ENCODE data around the gene PPP6R2. TPM values are rescaled to one million over a fixed set of nuclear protein-coding genes. Genes with fewer than 3 reads are reported as not detected.

PPP6R2 gene
- total RNA-seq, 1 experiment from 2014 or later: 61.3 TPM

DNA sequence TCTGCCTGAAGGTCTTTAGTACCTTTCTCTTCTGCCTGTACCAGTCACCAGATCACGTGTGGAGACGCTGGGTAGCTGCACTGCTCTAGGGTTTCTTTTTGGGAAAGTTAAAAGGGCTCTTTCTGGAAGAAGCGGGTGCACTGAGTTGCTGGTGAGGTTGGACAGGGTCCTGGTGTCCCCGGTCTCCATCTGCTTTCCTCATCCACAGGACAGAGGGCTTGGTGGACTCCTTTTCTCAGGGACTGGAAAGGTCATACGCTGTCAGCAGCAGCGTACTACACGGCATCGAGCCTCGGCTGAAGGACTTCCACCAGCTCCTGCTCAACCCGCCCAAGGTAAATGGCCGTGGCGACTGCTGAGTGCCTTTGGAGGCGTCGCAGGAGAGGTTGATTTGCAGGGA lies 78.9 kb downstream of the PPP6R2 start (continued):
- TF ChIP-seq, protein P1, sequence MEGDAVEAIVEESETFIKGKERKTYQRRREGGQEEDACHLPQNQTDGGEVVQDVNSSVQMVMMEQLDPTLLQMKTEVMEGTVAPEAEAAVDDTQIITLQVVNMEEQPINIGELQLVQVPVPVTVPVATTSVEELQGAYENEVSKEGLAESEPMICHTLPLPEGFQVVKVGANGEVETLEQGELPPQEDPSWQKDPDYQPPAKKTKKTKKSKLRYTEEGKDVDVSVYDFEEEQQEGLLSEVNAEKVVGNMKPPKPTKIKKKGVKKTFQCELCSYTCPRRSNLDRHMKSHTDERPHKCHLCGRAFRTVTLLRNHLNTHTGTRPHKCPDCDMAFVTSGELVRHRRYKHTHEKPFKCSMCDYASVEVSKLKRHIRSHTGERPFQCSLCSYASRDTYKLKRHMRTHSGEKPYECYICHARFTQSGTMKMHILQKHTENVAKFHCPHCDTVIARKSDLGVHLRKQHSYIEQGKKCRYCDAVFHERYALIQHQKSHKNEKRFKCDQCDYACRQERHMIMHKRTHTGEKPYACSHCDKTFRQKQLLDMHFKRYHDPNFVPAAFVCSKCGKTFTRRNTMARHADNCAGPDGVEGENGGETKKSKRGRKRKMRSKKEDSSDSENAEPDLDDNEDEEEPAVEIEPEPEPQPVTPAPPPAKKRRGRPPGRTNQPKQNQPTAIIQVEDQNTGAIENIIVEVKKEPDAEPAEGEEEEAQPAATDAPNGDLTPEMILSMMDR (IDR thresholded peaks at IDR 0.05 in 2 of 3, conservative IDR thresholded peaks at IDR 0.05 in 1 of 3; ENCODE audit: borderline replicate concordance in 1 of 3, insufficient read depth in 1 of 3, low read depth in 2 of 3, low read length in 2 of 3): no peak
- TF ChIP-seq EZH2phosphoT487 (IDR thresholded peaks at IDR 0.05; ENCODE audit: borderline replicate concordance): no peak

DNA sequence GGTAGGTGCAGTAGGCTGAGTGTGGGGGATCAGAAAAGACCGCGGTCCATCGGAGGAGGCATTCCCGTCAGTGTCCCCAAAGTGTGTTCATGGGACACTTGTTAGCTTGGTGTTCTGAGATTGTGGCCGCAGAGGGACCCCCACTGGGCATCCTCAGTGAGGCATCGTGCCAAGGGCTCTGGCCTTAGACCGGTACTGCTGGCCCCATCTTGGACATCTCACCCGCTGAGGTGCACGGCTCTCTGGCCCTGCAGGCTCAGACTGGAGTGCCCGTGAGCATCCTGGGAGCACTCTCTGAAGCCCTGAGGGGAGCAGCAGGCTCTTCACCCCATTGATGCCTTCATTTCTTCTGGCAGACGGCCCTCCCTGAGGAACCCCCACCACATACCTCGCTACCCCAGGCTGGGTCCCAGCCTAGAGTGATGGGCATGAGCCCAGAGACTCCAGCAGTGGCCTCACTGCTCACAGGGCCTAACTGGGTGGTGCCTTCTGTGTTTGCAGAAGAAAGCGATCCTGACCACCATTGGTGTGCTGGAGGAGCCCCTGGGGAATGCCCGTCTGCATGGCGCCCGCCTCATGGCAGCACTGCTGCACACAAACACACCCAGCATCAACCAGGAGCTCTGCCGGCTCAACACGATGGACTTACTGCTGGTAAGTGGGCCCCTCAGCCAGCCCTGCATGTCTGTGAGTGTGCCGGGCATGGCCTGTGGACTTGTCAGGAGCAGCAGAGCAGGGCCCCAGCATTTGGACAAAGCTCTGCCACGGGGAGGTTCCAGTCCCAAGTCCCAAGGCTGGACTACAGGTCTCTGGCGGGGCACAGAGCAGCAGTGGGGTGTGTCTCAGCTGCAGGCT lies 80.1 kb downstream of the PPP6R2 start:
- H3K36me3 ChIP-seq (ENCODE audit: control insufficient read depth in 1 of 2, insufficient read depth in 2 of 2, low read length in 2 of 2): peaks cover 28 to 36% of the 10 kb centered on the region in 2 experiments
- ChIA-PET POLR2A (no interaction called here), CTCF (no interaction called here), RAD21 (ENCODE audit: low non-redundant PET in 1 of 2, low total read pairs in 2 of 2, uncharacterized antibody in 2 of 2, unreplicated experiment in 2 of 2) (no interaction called here)
- no peaks in the 10 kb centered on the region for H3K9me2 ChIP-seq (ENCODE audit: insufficient read depth)
- H3K9me3 ChIP-seq (ENCODE audit: control insufficient read depth in 1 of 2, insufficient read depth in 1 of 2, low read depth in 1 of 2, low read length in 2 of 2): no peaks in the 10 kb centered on the region
- no peaks in the 10 kb centered on the region for H4K20me1 ChIP-seq (ENCODE audit: insufficient read depth)
- DNase-seq (ENCODE audit: low read depth, low spot score): no peak
- H3K9ac ChIP-seq (ENCODE audit: low read length): no peak overlapping the region
- H3K79me2 ChIP-seq (ENCODE audit: insufficient read depth, low read length): no peaks in the 10 kb centered on the region
- no peaks in the 10 kb centered on the region for H3K4me1 ChIP-seq (ENCODE audit: control insufficient read depth in 1 of 2, insufficient read depth in 2 of 2, low read length in 2 of 2)
- no peak overlapping the region for H3K4me3 ChIP-seq (replicated peaks in 1 of 2; ENCODE audit: low read depth in 1 of 2, low read length in 2 of 2)
- H3K27me3 ChIP-seq (ENCODE audit: insufficient read depth, low read length): no peaks in the 10 kb centered on the region
- H3K4me2 ChIP-seq (ENCODE audit: low read length): no peak overlapping the region
- intact Hi-C loops (cut with micrococcal nuclease): no loop called here
- H3K27ac ChIP-seq (ENCODE audit: low read depth, low read length): no peak overlapping the region
- H2AFZ ChIP-seq (ENCODE audit: low read depth, low read length, poor library complexity, severe bottlenecking): no peak overlapping the region
- ATAC-seq: no peak
- no TSS peak for BruUV-seq (replicated peaks)
- TF ChIP-seq RAD21 (IDR thresholded peaks at IDR 0.05; ENCODE audit: low read depth) (no peak), JUND (IDR thresholded peaks at IDR 0.05) (no peak), FOSL1 (IDR thresholded peaks at IDR 0.05; ENCODE audit: low read depth) (no peak), EGR1 (IDR thresholded peaks at IDR 0.05; ENCODE audit: low read depth) (no peak), SP1 (IDR thresholded peaks at IDR 0.05; ENCODE audit: low read depth) (no peak), YY1 (IDR thresholded peaks at IDR 0.05; ENCODE audit: extremely low read depth, insufficient replicate concordance, low read depth, low read length) (no peak), ZFX (IDR thresholded peaks at IDR 0.05) (no peak), POLR2A (IDR thresholded peaks at IDR 0.05; ENCODE audit: borderline replicate concordance, extremely low read depth, insufficient read depth, insufficient read length) (no peak), EZH2phosphoT487 (IDR thresholded peaks at IDR 0.05; ENCODE audit: borderline replicate concordance) (no peak), SIN3A (IDR thresholded peaks at IDR 0.05; ENCODE audit: low read depth) (no peak), ZNF274 (IDR thresholded peaks at IDR 0.05; ENCODE audit: low read depth, low read length) (no peak)
- TF ChIP-seq, protein P2, sequence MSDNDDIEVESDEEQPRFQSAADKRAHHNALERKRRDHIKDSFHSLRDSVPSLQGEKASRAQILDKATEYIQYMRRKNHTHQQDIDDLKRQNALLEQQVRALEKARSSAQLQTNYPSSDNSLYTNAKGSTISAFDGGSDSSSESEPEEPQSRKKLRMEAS (IDR thresholded peaks at IDR 0.05): no peak
- TF ChIP-seq, protein P3, sequence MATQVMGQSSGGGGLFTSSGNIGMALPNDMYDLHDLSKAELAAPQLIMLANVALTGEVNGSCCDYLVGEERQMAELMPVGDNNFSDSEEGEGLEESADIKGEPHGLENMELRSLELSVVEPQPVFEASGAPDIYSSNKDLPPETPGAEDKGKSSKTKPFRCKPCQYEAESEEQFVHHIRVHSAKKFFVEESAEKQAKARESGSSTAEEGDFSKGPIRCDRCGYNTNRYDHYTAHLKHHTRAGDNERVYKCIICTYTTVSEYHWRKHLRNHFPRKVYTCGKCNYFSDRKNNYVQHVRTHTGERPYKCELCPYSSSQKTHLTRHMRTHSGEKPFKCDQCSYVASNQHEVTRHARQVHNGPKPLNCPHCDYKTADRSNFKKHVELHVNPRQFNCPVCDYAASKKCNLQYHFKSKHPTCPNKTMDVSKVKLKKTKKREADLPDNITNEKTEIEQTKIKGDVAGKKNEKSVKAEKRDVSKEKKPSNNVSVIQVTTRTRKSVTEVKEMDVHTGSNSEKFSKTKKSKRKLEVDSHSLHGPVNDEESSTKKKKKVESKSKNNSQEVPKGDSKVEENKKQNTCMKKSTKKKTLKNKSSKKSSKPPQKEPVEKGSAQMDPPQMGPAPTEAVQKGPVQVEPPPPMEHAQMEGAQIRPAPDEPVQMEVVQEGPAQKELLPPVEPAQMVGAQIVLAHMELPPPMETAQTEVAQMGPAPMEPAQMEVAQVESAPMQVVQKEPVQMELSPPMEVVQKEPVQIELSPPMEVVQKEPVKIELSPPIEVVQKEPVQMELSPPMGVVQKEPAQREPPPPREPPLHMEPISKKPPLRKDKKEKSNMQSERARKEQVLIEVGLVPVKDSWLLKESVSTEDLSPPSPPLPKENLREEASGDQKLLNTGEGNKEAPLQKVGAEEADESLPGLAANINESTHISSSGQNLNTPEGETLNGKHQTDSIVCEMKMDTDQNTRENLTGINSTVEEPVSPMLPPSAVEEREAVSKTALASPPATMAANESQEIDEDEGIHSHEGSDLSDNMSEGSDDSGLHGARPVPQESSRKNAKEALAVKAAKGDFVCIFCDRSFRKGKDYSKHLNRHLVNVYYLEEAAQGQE (IDR thresholded peaks at IDR 0.05; ENCODE audit: low read depth): no peak
- TF ChIP-seq, protein P4, sequence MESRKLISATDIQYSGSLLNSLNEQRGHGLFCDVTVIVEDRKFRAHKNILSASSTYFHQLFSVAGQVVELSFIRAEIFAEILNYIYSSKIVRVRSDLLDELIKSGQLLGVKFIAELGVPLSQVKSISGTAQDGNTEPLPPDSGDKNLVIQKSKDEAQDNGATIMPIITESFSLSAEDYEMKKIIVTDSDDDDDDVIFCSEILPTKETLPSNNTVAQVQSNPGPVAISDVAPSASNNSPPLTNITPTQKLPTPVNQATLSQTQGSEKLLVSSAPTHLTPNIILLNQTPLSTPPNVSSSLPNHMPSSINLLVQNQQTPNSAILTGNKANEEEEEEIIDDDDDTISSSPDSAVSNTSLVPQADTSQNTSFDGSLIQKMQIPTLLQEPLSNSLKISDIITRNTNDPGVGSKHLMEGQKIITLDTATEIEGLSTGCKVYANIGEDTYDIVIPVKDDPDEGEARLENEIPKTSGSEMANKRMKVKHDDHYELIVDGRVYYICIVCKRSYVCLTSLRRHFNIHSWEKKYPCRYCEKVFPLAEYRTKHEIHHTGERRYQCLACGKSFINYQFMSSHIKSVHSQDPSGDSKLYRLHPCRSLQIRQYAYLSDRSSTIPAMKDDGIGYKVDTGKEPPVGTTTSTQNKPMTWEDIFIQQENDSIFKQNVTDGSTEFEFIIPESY (IDR thresholded peaks at IDR 0.05; ENCODE audit: extremely low read depth, insufficient replicate concordance, low read length): no peak
